GM13977 (cell line): ENCODE data around the gene ZNF239.

Experiments used
- DNase-seq: peaks from one replicate; pipeline ENCODE4 v3.0.0; 2012; ENCODE audit warnings: low spot score
- CTCF ChIP-seq: IDR thresholded peaks from 2 replicates; pipeline ENCODE4 v1.5.1; 2012; ENCODE audit warnings: mild to moderate bottlenecking, control low read depth; ENCODE audit not compliant: insufficient read depth; ENCODE audit errors: extremely low read depth, missing control alignments
- in situ Hi-C: fragments of 300-500 bp; cut with MboI; formaldehyde crosslinking; loops from one replicate; pipeline ENCODE4 v1.12.0; 2022; ENCODE audit warnings: low sequenced_read_pairs, low pct_unique_long_range_greater_than_20kb, mixed read lengths, inconsistent platforms; ENCODE audit not compliant: unreplicated experiment

ZNF239 gene

GRCh38 chr10:43576580-43576979, 2.2 kb upstream of the ZNF239 start:
- no peak for TF ChIP-seq CTCF
- DNase-seq, result no peak
- in situ Hi-C loops, result no loop called here

- in situ Hi-C loops, result no loop called here
- no peak for DNase-seq
- no peak for TF ChIP-seq CTCF
Measured at GRCh38 chr10:43576062-43576461, 1.6 kb upstream of the ZNF239 start.

GRCh38 chr10:43574906-43575305, 490 bp upstream of the ZNF239 start:
- in situ Hi-C loops, result no loop called here
- no peak for DNase-seq
- no peak for TF ChIP-seq CTCF

GRCh38 chr10:43573250-43574000, 991 bp downstream of the ZNF239 start:
- DNase-seq, result no peak
- TF ChIP-seq CTCF, result no peak
- in situ Hi-C loops, result no loop called here

- DNase-seq, result no peak
- TF ChIP-seq CTCF, result no peak
- in situ Hi-C loops, result no loop called here
Measured at GRCh38 chr10:43570971-43571370, 3.4 kb downstream of the ZNF239 start.

- DNase-seq, result no peak
- in situ Hi-C loops, result no loop called here
- TF ChIP-seq CTCF, result no peak
Measured at GRCh38 chr10:43569681-43570080, 4.7 kb downstream of the ZNF239 start.
